GM12878 (cell line): ENCODE measurements around the gene SETBP1.

Experiments used
- BRCA1 ChIP-seq: IDR thresholded peaks from 2 replicates; pipeline ENCODE4 v1.6.1; 2011; ENCODE audit warnings: low read depth, low read length, improper control_type of control experiment
- SMARCA5 ChIP-seq: fragments of 450-650 bp; IDR thresholded peaks from 2 replicates; pipeline ENCODE4 v1.6.1; 2017; ENCODE audit warnings: mild to moderate bottlenecking

DNA sequence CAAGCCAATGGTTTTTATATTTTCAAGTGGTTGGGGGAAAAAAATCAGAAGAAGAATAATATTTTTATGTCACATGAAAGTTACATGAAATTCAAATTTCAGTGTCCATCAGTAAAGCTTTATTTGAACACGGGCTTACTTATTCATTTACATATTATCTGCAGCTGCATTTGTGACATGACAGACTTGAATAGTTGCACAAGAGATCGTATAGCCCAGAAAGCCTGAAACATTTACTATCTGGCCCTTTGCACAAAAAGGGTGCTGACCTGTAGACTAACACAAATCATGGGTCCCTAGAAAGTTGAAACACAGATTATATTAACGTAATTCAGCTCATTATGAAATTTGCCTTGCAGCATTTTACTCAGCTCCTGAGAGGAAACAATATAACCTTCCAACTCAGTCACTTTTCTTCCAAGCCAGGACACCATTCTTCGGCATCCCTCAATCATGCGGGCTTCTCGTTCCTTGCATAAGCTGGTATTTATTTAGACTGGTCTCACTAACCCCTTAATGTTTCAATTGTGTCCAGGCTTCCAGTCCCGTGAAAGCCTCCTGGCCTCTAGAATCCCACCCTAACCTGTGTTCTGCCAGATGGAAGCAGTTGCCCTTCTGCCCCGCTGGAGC is 402.7 kb downstream of the SETBP1 start:
- TF ChIP-seq BRCA1 (no peak), SMARCA5 (no peak)
